ENCODE data around the gene DCAF17.

- TF ChIP-seq EZH2 (IDR thresholded peaks at IDR 0.05) (no peak), CTCF (IDR thresholded peaks at IDR 0.05) (no peak)
These were observed 25.5 kb downstream of the DCAF17 start for GRCh38 chr2:171459498-171459897.
